Endothelial cell of umbilical vein (primary cell): ENCODE results near the gene HECTD4. TPM values are rescaled to one million over a fixed set of nuclear protein-coding genes. Genes with fewer than 3 reads are reported as not detected.

Source experiments
- BruUV-seq: library from RNA; stranded (reverse); fragments of 400-500 nt; replicated peaks from 2 replicates; lab custom pipeline; 2021; lab: Mats Ljungman, UMichigan
- CTCF ChIA-PET: fragments of 300-600, 350-600 bp; sonication (Branson Sonifier 250); formaldehyde crosslinking; loops from one replicate; lab custom pipeline; 2021; ENCODE audit warnings: antibody characterized with exemption, inconsistent platforms; lab: Charles Lee
- POLR2A ChIA-PET: fragments of 300-600, 350-600 bp; sonication (Branson Sonifier 250); formaldehyde crosslinking; loops from one replicate; lab custom pipeline; 2021; ENCODE audit warnings: antibody characterized with exemption, inconsistent platforms; lab: Charles Lee
- DNase-seq: peaks from one replicate; pipeline ENCODE4 v3.0.0-alpha.2; 2011; ENCODE audit warnings: low read depth, low spot score
- FAIRE-seq: peaks from 2 replicates; lab custom pipeline; 2011; peaks lifted over from hg19 to GRCh38; lab: Jason Lieb, UNC
- H2AFZ ChIP-seq: 2 replicates; pipeline ENCODE4 v1.6.0; 2012; ENCODE audit warnings: low read depth, low read length, control low read depth, inconsistent platforms
- H3K27ac ChIP-seq: 2 replicates; pipeline ENCODE4 v1.5.1; 2011; ENCODE audit warnings: low read depth, mild to moderate bottlenecking, control low read depth, low read length, moderate library complexity; ENCODE audit not compliant: insufficient read depth
- H3K27me3 ChIP-seq, 2 experiments: 2 replicates each; pipeline versions ENCODE4 v1.6.0 to v1.6.1; 2011; ENCODE audit warnings: low read length in 2 of 2, mixed read lengths in 1 of 2; ENCODE audit not compliant: control insufficient read depth in 2 of 2, insufficient read depth in 2 of 2
- H3K36me3 ChIP-seq, 2 experiments: 2 replicates in 1 of 2; 3 replicates in 1 of 2; pipeline ENCODE4 v1.5.1; 2011; ENCODE audit warnings: low read length in 2 of 2, mild to moderate bottlenecking in 1 of 2, moderate library complexity in 1 of 2; ENCODE audit not compliant: control insufficient read depth in 2 of 2, insufficient read depth in 2 of 2; ENCODE audit errors: extremely low read depth in 1 of 2
- H3K4me1 ChIP-seq: 3 replicates; pipeline ENCODE4 v1.5.1; 2011; ENCODE audit warnings: mild to moderate bottlenecking, low read length; ENCODE audit not compliant: control insufficient read depth, insufficient read depth; ENCODE audit errors: extremely low read depth
- H3K4me2 ChIP-seq: 2 replicates; pipeline ENCODE4 v1.6.1; 2011; ENCODE audit warnings: low read length, control low read depth, mixed read lengths; ENCODE audit not compliant: insufficient read depth
- H3K4me3 ChIP-seq, 3 experiments: fragments of 200-600 bp in 1 of 3; sonication (generic), shearing (Covaris generic) in 1 of 3; replicated peaks in 1 of 3; 2 replicates each; pipeline ENCODE4 v1.5.1; 2011 to 2016; ENCODE audit warnings: control low read depth in 3 of 3, low read length in 3 of 3, mild to moderate bottlenecking in 2 of 3, inconsistent platforms in 1 of 3, low read depth in 1 of 3, moderate library complexity in 1 of 3; ENCODE audit not compliant: insufficient read depth in 1 of 3
- H3K79me2 ChIP-seq: 2 replicates; pipeline ENCODE4 v1.6.0; 2012; ENCODE audit warnings: low read length, inconsistent platforms; ENCODE audit not compliant: control insufficient read depth, insufficient read depth
- H3K9ac ChIP-seq: replicated peaks from 2 replicates; pipeline ENCODE3; 2011; ENCODE audit warnings: low read length, control low read depth; ENCODE audit not compliant: insufficient read depth; ENCODE audit errors: extremely low read depth
- H3K9me1 ChIP-seq: replicated peaks from 3 replicates; pipeline ENCODE4 v1.6.0; 2011; ENCODE audit warnings: mild to moderate bottlenecking, low read length; ENCODE audit not compliant: control insufficient read depth, insufficient read depth; ENCODE audit errors: extremely low read depth
- H3K9me3 ChIP-seq: replicated peaks from 2 replicates; pipeline ENCODE4 v1.5.1; 2012; ENCODE audit warnings: low read length, inconsistent platforms; ENCODE audit not compliant: control insufficient read depth, insufficient read depth
- H4K20me1 ChIP-seq: replicated peaks from 2 replicates; pipeline ENCODE3; 2011; ENCODE audit warnings: mild to moderate bottlenecking, low read length; ENCODE audit not compliant: control insufficient read depth, insufficient read depth; ENCODE audit errors: extremely low read depth
- EZH2 ChIP-seq: IDR thresholded peaks from 2 replicates; pipeline ENCODE4 v1.6.1; 2012; ENCODE audit warnings: borderline replicate concordance, low read depth, mild to moderate bottlenecking, moderate library complexity, low read length, inconsistent platforms; ENCODE audit not compliant: severe bottlenecking
- FOS ChIP-seq: IDR thresholded peaks from 2 replicates; pipeline ENCODE4 v1.6.1; 2011; ENCODE audit warnings: mild to moderate bottlenecking, low read length, moderate library complexity, borderline replicate concordance; ENCODE audit not compliant: insufficient read depth
- GATA2 ChIP-seq: IDR thresholded peaks from 2 replicates; pipeline ENCODE4 v1.7.0; 2011; ENCODE audit warnings: low read depth, mild to moderate bottlenecking, moderate library complexity, mixed read lengths, low read length; ENCODE audit not compliant: insufficient read length, insufficient read depth
- MYC ChIP-seq: IDR thresholded peaks from one replicate; pipeline ENCODE4 v1.6.1; 2011; ENCODE audit warnings: mild to moderate bottlenecking, low read depth, low read length
- POLR2A ChIP-seq: IDR thresholded peaks from 2 replicates; pipeline ENCODE4 v1.6.1; 2012; ENCODE audit warnings: low read depth, mild to moderate bottlenecking, control low read depth, low read length
- dilution Hi-C: fragments of 300-500 bp; cut with MboI; formaldehyde crosslinking; loops from one replicate; pipeline ENCODE4 v1.15.0; 2019; ENCODE audit warnings: low sequenced_read_pairs; ENCODE audit not compliant: extremely low pct_ligation_motif_present
- intact Hi-C: fragments of 100-400 bp; cut with micrococcal nuclease; formaldehyde crosslinking; loops from one replicate; pipeline ENCODE4 v1.10.0; 2022
- polyA plus RNA-seq, 4 experiments: library from polyadenylated mRNA; depleted of rRNA in 3 of 4; stranded (reverse) in 3 of 4; unstranded in 1 of 4; fragments of >200 nt; gene quantifications; 2 replicates each; pipeline versions ENCODE4 v1.2.1 to v1.2.3, GENCODE V29; 2011 to 2012; ENCODE audit warnings: missing spikeins in 1 of 4
- total RNA-seq: library from RNA; stranded (reverse); gene quantifications from 2 replicates; pipeline ENCODE4 v1.2.3, GENCODE V29; 2021
- TF ChIP-seq, protein P1 (sequence below): IDR thresholded peaks from 2 replicates; pipeline ENCODE4 v1.6.1; 2011; ENCODE audit not compliant: insufficient read depth, insufficient read length

HECTD4 gene
- total and polyA plus RNA-seq, 2 donors (not counting 3 experiments of a cell fraction or from before 2014, with no cell fraction given), result 9.7 to 47.7 TPM

DNA sequence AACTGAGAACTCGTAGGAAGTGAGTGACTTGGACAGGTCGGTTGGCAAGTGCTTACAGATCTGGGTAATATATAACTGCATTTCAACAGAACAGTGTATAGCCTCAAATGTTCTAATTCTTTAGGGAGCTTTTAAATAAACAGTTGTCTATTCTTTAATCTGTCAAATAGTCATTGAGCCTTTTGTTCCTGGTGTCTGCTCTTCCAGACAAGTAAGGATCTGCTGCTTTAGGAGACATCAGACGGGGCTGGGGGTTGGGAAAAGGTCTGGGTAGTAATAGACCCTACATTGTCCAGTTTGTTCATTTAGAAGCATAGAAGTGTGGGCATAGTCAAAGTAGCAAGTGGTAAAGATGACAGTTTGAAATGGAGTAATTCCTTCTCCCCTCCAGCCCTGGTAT is 38.5 kb upstream of the HECTD4 start:
- CTCF ChIA-PET, result no interaction called here
- FAIRE-seq, result no peak
- TF ChIP-seq POLR2A, result no peak
- TF ChIP-seq FOS, result no peak
- no peak for TF ChIP-seq GATA2
- no peak for TF ChIP-seq EZH2

DNA sequence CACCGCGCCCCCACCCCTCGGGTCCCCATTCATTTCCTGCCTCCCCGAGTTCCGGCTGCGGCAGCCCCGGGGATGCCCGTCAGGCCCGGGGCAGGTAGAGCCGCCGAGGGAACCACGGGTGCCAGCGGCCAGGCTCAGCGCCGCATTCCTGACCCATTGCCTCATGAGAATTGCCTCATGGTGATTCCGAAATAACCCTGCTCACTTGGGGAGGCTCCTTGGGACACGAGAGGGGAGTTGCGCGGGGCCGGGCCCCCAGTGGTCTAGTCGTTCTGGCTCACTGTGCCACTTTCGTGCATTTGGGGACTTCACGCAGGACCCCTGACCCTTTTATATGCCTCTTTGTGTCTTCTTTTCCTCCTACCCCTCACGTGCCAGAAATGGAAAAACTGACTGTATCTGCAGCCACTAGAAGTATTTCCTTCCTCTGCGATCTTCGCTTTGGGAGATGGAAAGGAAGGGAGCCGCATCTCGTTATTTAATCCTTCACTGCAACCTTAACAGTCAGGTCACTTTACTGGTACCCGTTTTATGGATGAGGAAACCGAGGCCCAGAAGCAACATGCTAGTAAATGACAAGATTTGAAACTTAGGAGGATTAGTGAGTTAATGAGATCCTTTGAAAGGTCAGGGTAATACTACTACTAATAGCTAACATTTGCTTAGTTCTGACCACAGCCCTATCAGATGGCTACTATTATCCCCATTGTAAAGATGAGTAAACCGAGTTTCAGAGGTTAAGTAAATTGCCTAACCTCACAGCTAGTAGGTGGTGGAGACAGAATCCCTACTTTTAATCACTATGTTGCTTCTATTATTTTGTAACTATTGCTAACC is 37.3 kb upstream of the HECTD4 start:
- peaks cover 55% of the 10 kb centered on the region for H3K79me2 ChIP-seq
- peak; percentile 75 for DNase-seq
- H3K9me1 ChIP-seq, result no peaks in the 10 kb centered on the region
- peak overlapping the region; percentile 98 for H3K4me2 ChIP-seq
- TSS peak; percentile 46 for BruUV-seq
- H3K9ac ChIP-seq, result peak overlapping the region; percentile 98
- H4K20me1 ChIP-seq, result peaks cover 10% of the 10 kb centered on the region
- TF ChIP-seq, protein P1, sequence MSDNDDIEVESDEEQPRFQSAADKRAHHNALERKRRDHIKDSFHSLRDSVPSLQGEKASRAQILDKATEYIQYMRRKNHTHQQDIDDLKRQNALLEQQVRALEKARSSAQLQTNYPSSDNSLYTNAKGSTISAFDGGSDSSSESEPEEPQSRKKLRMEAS, result no peak
- TF ChIP-seq FOS (no peak), MYC (no peak), POLR2A (peak; percentile 2)
- dilution Hi-C loops (no loop called here), intact Hi-C loops (loop anchor here (10.0 kb wide), 1 partner anchor 575 kb away; the partner anchor contains the start of gene MAPKAPK5)
- ChIA-PET CTCF (no interaction called here), POLR2A (no interaction called here)
- peaks cover 21% of the 10 kb centered on the region for H3K4me1 ChIP-seq
- peak overlapping the region; percentile 47 to 98 (median 78) for H3K4me3 ChIP-seq
- peak; percentile 79 for FAIRE-seq
- no peaks in the 10 kb centered on the region for H3K9me3 ChIP-seq
- no peaks in the 10 kb centered on the region for H3K27me3 ChIP-seq
- H2AFZ ChIP-seq, result peak overlapping the region; percentile 39
- peak overlapping the region; percentile 91 for H3K27ac ChIP-seq
- no peaks in the 10 kb centered on the region for H3K36me3 ChIP-seq

More for the DNA sequence above, 38.5 kb upstream of the HECTD4 start:
- Histone ChIP-seq H3K4me2 (peak overlapping the region; percentile 15), H3K27me3 (no peaks in the 10 kb centered on the region), H3K27ac (no peak overlapping the region), H3K9me1 (no peaks in the 10 kb centered on the region), H4K20me1 (peaks cover 13% of the 10 kb centered on the region), H2AFZ (no peak overlapping the region), H3K79me2 (peaks cover 67% of the 10 kb centered on the region), H3K9ac (no peak overlapping the region), H3K9me3 (no peaks in the 10 kb centered on the region), H3K4me3 (no peak overlapping the region), H3K4me1 (peaks cover 21% of the 10 kb centered on the region), H3K36me3 (no peaks in the 10 kb centered on the region)
- no TSS peak for BruUV-seq
- dilution Hi-C loops, result no loop called here
- intact Hi-C loops, result no loop called here
- no peak for DNase-seq
- POLR2A ChIA-PET, result no interaction called here
